HepG2 (cell line): Measurements from ENCODE around the gene PLD2. TPM values are rescaled to one million over a fixed set of nuclear protein-coding genes. Genes with fewer than 3 reads are reported as not detected.

Experiments
- FOXK1 ChIP-seq: sonication (generic); formaldehyde crosslinking; IDR thresholded peaks from 2 replicates; pipeline ENCODE4 v1.4.0; 2020; ENCODE audit warnings: low read depth, missing genetic modification reagents, borderline replicate concordance
- MXD4 ChIP-seq: IDR thresholded peaks from 2 replicates; pipeline ENCODE4 v1.6.1; 2016; ENCODE audit warnings: mild to moderate bottlenecking, missing biosample characterization, missing genetic modification reagents
- PATZ1 ChIP-seq: sonication (generic); formaldehyde crosslinking; IDR thresholded peaks from 2 replicates; pipeline ENCODE4 v1.4.0; 2020; ENCODE audit warnings: missing genetic modification reagents
- PBX3 ChIP-seq: sonication (generic); formaldehyde crosslinking; IDR thresholded peaks from 2 replicates; pipeline ENCODE4 v1.8.1; 2023; ENCODE audit warnings: missing genetic modification reagents, inconsistent platforms, borderline replicate concordance
- PRDM15 ChIP-seq: sonication (generic); formaldehyde crosslinking; IDR thresholded peaks from 2 replicates; pipeline ENCODE4 v1.4.0; 2020; ENCODE audit warnings: missing genetic modification reagents
- USF2 ChIP-seq, 2 experiments: sonication (generic) in 1 of 2; formaldehyde crosslinking in 1 of 2; IDR thresholded peaks; 2 replicates each; pipeline versions ENCODE4 v1.5.1 to v1.6.1; 2011 to 2020; ENCODE audit warnings: borderline replicate concordance in 1 of 2, low read depth in 1 of 2, low read length in 1 of 2, mild to moderate bottlenecking in 1 of 2, missing genetic modification reagents in 1 of 2, moderate library complexity in 1 of 2
- ZNF18 ChIP-seq: sonication (generic); formaldehyde crosslinking; IDR thresholded peaks from 2 replicates; pipeline ENCODE4 v1.8.0; 2022; ENCODE audit warnings: mild to moderate bottlenecking, missing genetic modification reagents; ENCODE audit not compliant: insufficient replicate concordance
- ZNF510 ChIP-seq: sonication (generic); formaldehyde crosslinking; IDR thresholded peaks from 2 replicates; pipeline ENCODE4 v1.4.0; 2020; ENCODE audit warnings: low read depth, mild to moderate bottlenecking, missing genetic modification reagents
- ZNF543 ChIP-seq: sonication (generic); formaldehyde crosslinking; IDR thresholded peaks from 2 replicates; pipeline ENCODE4 v1.4.0; 2020; ENCODE audit warnings: mild to moderate bottlenecking, missing genetic modification reagents
- ZNF616 ChIP-seq: sonication (generic); formaldehyde crosslinking; IDR thresholded peaks from 2 replicates; pipeline ENCODE4 v1.5.0; 2020; ENCODE audit warnings: low read depth, mild to moderate bottlenecking, missing genetic modification reagents
- ZSCAN29 ChIP-seq: sonication (generic); formaldehyde crosslinking; conservative IDR thresholded peaks from 2 replicates; pipeline ENCODE4 v1.4.0; 2020; ENCODE audit warnings: mild to moderate bottlenecking, missing genetic modification reagents
- polyA plus RNA-seq, 8 experiments: library from polyadenylated mRNA; depleted of rRNA in 3 of 8; stranded (reverse) in 7 of 8; unstranded in 1 of 8; fragments of >200 nt; fragmentation: Illumina TruSeq in 4 of 8; extraction: Trizol in 4 of 8; gene quantifications; 2 replicates each; pipeline versions ENCODE4 v1.2.1 to v1.2.3, GENCODE V29; 2011 to 2016; ENCODE audit warnings: low read depth in 4 of 8, missing spikeins in 1 of 8, mixed read lengths in 1 of 8; ENCODE audit not compliant: insufficient read depth in 1 of 8
- total RNA-seq, 5 experiments: library from RNA; depleted of rRNA; stranded (reverse); fragments of >200 nt; fragmentation: Illumina TruSeq; extraction: Trizol; gene quantifications; 2 replicates each; pipeline ENCODE4 v1.2.3, GENCODE V29; 2016; ENCODE audit warnings: low read depth in 1 of 5

Gene PLD2
- total and polyA plus RNA-seq, 2 of the 13 experiments (the other 11 are each of a cell fraction or from before 2014, with no cell fraction given) = 13.4 to 29.7 TPM

- TF ChIP-seq PATZ1 (CRISPR knock-in tag) (0 out of 2 replicates have a peak, but pooled peaks have one; percentile 11), ZNF510 (CRISPR knock-in tag) (peak; percentile 22; the same call in 1 of the 2 replicates), ZNF18 (CRISPR knock-in tag) (peak; percentile 16), PRDM15 (CRISPR knock-in tag) (no peak), USF2 (IDR thresholded peaks at IDR 0.05; ENCODE audit: low read depth, low read length) (no peak), USF2 (CRISPR knock-in tag; IDR thresholded peaks at IDR 0.05; ENCODE audit: borderline replicate concordance) (no peak), ZNF543 (0 out of 2 replicates have a peak, but pooled peaks have one; percentile 5), FOXK1 (CRISPR knock-in tag) (peak; percentile 35; the same call in 1 of the 2 replicates), PBX3 (CRISPR knock-in tag) (no peak), ZSCAN29 (CRISPR knock-in tag) (0 out of 2 replicates have a peak, but pooled peaks have one; percentile 40), MXD4 (CRISPR knock-in tag) (peak; percentile 6; the same call in 1 of the 2 replicates), ZNF616 (CRISPR knock-in tag) (0 out of 2 replicates have a peak, but pooled peaks have one; percentile 10)
Observed at GRCh38 chr17:4833941-4834680, 27.2 kb downstream of the PLD2 start (continued).
